Measurements from ENCODE around the gene ZFP64. TPM values are rescaled to one million over a fixed set of nuclear protein-coding genes. Genes with fewer than 3 reads are reported as not detected.

Gene ZFP64
- total and polyA plus RNA-seq, 2 donors (not counting 3 experiments of a cell fraction or from before 2014, with no cell fraction given), result 31.7 to 35.4 TPM

GRCh38 chr20:52110456-52110855 is 81.1 kb downstream of the ZFP64 start:
- Histone ChIP-seq H3K9me3 (replicated peaks; ENCODE audit: control insufficient read depth, insufficient read depth, low read length) (no peaks in the 10 kb centered on the region), H3K4me2 (ENCODE audit: insufficient read depth, low read length) (no peak overlapping the region), H3K9ac (replicated peaks; ENCODE audit: extremely low read depth, insufficient read depth, low read length) (no peak overlapping the region), H4K20me1 (replicated peaks; ENCODE audit: control insufficient read depth, extremely low read depth, insufficient read depth, low read length) (no peaks in the 10 kb centered on the region), H3K27me3 (ENCODE audit: control insufficient read depth in 2 of 2, insufficient read depth in 2 of 2, low read length in 2 of 2) (no peaks in the 10 kb centered on the region), H3K4me1 (ENCODE audit: control insufficient read depth, extremely low read depth, insufficient read depth, low read length) (peaks cover 8% of the 10 kb centered on the region), H3K27ac (ENCODE audit: insufficient read depth, low read depth, low read length) (no peak overlapping the region), H3K36me3 (ENCODE audit: control insufficient read depth in 2 of 2, extremely low read depth in 1 of 2, insufficient read depth in 2 of 2, low read length in 2 of 2) (no peaks in the 10 kb centered on the region), H3K79me2 (ENCODE audit: control insufficient read depth, insufficient read depth, low read length) (no peaks in the 10 kb centered on the region), H3K9me1 (replicated peaks; ENCODE audit: control insufficient read depth, extremely low read depth, insufficient read depth, low read length) (no peaks in the 10 kb centered on the region), H3K4me3 (replicated peaks in 1 of 3; ENCODE audit: insufficient read depth in 1 of 3, low read depth in 1 of 3, low read length in 3 of 3) (no peak overlapping the region), H2AFZ (ENCODE audit: low read depth, low read length) (no peak overlapping the region)
- CTCF ChIA-PET, result interaction anchor here (1.5 to 2.7 kb wide), 2 partner anchors 18 to 40 kb away, joined by 3 to 9 read pairs; no protein-coding TSS in a partner anchor
- no peak for FAIRE-seq
- POLR2A ChIA-PET, result no interaction called here
- dilution Hi-C loops (cut with MboI; ENCODE audit: extremely low pct_ligation_motif_present, low sequenced_read_pairs) (no loop called here), intact Hi-C loops (cut with micrococcal nuclease) (no loop called here)
- BruUV-seq (replicated peaks), result no TSS peak
- TF ChIP-seq FOS (IDR thresholded peaks at IDR 0.05; ENCODE audit: borderline replicate concordance, insufficient read depth, low read length) (no peak), GATA2 (IDR thresholded peaks at IDR 0.05; ENCODE audit: insufficient read depth, insufficient read length, low read depth, low read length) (no peak), MAX (IDR thresholded peaks at IDR 0.05; ENCODE audit: insufficient read depth, insufficient read length) (no peak), JUN (IDR thresholded peaks at IDR 0.05; ENCODE audit: borderline replicate concordance, insufficient read depth, insufficient read length, low read depth) (no peak), POLR2A (IDR thresholded peaks at IDR 0.05; ENCODE audit: low read depth, low read length) (no peak), EZH2 (IDR thresholded peaks at IDR 0.05; ENCODE audit: borderline replicate concordance, low read depth, low read length, severe bottlenecking) (no peak), MYC (IDR thresholded peaks at IDR 0.05; ENCODE audit: low read depth, low read length) (no peak), POLR2AphosphoS5 (IDR thresholded peaks at IDR 0.05; ENCODE audit: insufficient read depth, low read depth, low read length) (no peak), CTCF (IDR thresholded peaks at IDR 0.05; ENCODE audit: extremely low read depth in 1 of 2, insufficient read depth in 1 of 2, low read depth in 1 of 2, low read length in 2 of 2) (no peak)
- no peak for DNase-seq (ENCODE audit: low read depth, low spot score)
